HL-60 (cell line): ENCODE measurements around the gene ABHD2.

Experiments used
- DNase-seq, 2 experiments: peaks; one replicate each; pipeline ENCODE4 v3.0.0-alpha.2; 2010 to 2020; ENCODE audit warnings: low read depth in 1 of 2, low spot score in 1 of 2
- H3K27ac ChIP-seq: fragments of 250-450 bp; sonication (Bioruptor Pico); replicated peaks from 2 replicates; pipeline ENCODE4 v1.5.1; 2020; ENCODE audit warnings: mild to moderate bottlenecking, moderate library complexity
- H3K27me3 ChIP-seq: fragments of 250-450 bp; sonication (Bioruptor Pico); 2 replicates; pipeline ENCODE4 v1.5.1; 2021; ENCODE audit warnings: mild to moderate bottlenecking, moderate library complexity; ENCODE audit not compliant: insufficient read depth, poor library complexity, severe bottlenecking
- H3K4me3 ChIP-seq: replicated peaks from 2 replicates; pipeline ENCODE4 v1.5.1; 2011; ENCODE audit warnings: mild to moderate bottlenecking, control low read depth, low read length; ENCODE audit not compliant: insufficient read depth
- GABPA ChIP-seq: IDR thresholded peaks from 2 replicates; pipeline ENCODE4 v1.6.1; 2012; ENCODE audit warnings: low read depth
- POLR2AphosphoS5 ChIP-seq: IDR thresholded peaks from 2 replicates; pipeline ENCODE4 v1.6.1; 2012; ENCODE audit warnings: low read depth
- SPI1 ChIP-seq: IDR thresholded peaks from 2 replicates; pipeline ENCODE4 v1.6.1; 2012; ENCODE audit warnings: low read depth, mild to moderate bottlenecking, borderline replicate concordance
- TF ChIP-seq, protein P1 (sequence below): IDR thresholded peaks from one replicate; pipeline ENCODE4 v1.5.1; 2011; ENCODE audit warnings: low read length, control low read depth, inconsistent platforms; ENCODE audit not compliant: insufficient read depth
- TF ChIP-seq, protein P2 (sequence below): IDR thresholded peaks from 2 replicates; pipeline ENCODE4 v1.6.1; 2012; ENCODE audit warnings: low read depth; ENCODE audit not compliant: insufficient replicate concordance

Gene ABHD2

DNA sequence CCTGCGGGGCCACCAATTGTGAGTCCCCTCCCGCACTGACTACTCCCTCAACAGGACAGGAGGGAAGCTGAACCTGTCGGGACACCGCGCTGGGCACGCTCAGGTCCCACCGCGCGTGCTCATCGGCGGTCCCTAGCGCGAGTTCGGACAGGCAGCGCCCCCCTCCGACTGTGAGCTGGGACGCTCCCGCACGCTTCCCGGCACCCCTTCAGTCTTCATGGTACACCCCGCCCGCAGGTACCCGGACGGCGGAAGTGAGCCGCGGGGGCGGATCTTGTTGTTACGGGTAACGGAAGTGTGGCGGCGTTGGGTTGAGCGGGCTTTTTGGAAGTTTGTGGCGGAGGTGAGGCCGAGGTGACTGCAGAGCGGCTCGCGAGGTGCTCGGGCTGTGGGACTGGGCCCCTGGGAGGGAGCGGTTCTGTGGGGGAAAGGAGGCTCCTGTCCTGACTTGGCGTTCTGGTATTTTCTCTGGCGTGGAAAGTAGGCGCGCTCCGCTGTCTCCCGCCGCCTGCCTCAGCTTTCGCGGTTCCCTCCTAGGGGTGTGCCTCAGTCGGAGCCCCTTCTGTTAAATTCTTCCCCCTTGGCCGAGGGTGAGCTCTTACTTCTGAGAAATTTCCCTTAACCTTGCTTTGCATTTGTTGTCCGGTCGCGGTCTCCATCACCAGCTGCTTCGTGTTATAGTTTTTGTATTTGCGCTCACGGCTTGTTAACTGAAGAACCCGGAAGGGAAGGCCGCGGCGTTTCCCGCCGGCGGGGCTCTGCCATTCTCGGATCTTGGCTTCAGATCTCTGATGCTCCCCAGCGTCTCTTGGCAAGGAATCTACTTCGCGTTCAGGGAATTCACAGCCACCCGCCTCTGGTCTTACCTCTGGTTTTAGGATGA is 155.7 kb downstream of the ABHD2 start, which contains the start of gene FANCI:
Gene FANCI, plus strand, starts transcription at position 289 of the 883 bp plus-strand sequence. CDS start 3,669 bp downstream, outside the sequence.
- peak within 1 kb of the TSS; percentile 88 for H3K4me3 ChIP-seq
- no peaks in the 10 kb centered on the region for H3K27me3 ChIP-seq
- H3K27ac ChIP-seq, result peak within 1 kb of the TSS; percentile 87
- peak; percentile 61; the same call in 1 of the 2 replicates for TF ChIP-seq SPI1
- TF ChIP-seq POLR2AphosphoS5, result peak; percentile 67
- peak; percentile 89 for TF ChIP-seq GABPA
- TF ChIP-seq, protein P1, sequence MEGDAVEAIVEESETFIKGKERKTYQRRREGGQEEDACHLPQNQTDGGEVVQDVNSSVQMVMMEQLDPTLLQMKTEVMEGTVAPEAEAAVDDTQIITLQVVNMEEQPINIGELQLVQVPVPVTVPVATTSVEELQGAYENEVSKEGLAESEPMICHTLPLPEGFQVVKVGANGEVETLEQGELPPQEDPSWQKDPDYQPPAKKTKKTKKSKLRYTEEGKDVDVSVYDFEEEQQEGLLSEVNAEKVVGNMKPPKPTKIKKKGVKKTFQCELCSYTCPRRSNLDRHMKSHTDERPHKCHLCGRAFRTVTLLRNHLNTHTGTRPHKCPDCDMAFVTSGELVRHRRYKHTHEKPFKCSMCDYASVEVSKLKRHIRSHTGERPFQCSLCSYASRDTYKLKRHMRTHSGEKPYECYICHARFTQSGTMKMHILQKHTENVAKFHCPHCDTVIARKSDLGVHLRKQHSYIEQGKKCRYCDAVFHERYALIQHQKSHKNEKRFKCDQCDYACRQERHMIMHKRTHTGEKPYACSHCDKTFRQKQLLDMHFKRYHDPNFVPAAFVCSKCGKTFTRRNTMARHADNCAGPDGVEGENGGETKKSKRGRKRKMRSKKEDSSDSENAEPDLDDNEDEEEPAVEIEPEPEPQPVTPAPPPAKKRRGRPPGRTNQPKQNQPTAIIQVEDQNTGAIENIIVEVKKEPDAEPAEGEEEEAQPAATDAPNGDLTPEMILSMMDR, result peak; percentile 7
- TF ChIP-seq, protein P2, sequence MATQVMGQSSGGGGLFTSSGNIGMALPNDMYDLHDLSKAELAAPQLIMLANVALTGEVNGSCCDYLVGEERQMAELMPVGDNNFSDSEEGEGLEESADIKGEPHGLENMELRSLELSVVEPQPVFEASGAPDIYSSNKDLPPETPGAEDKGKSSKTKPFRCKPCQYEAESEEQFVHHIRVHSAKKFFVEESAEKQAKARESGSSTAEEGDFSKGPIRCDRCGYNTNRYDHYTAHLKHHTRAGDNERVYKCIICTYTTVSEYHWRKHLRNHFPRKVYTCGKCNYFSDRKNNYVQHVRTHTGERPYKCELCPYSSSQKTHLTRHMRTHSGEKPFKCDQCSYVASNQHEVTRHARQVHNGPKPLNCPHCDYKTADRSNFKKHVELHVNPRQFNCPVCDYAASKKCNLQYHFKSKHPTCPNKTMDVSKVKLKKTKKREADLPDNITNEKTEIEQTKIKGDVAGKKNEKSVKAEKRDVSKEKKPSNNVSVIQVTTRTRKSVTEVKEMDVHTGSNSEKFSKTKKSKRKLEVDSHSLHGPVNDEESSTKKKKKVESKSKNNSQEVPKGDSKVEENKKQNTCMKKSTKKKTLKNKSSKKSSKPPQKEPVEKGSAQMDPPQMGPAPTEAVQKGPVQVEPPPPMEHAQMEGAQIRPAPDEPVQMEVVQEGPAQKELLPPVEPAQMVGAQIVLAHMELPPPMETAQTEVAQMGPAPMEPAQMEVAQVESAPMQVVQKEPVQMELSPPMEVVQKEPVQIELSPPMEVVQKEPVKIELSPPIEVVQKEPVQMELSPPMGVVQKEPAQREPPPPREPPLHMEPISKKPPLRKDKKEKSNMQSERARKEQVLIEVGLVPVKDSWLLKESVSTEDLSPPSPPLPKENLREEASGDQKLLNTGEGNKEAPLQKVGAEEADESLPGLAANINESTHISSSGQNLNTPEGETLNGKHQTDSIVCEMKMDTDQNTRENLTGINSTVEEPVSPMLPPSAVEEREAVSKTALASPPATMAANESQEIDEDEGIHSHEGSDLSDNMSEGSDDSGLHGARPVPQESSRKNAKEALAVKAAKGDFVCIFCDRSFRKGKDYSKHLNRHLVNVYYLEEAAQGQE, result no peak
- DNase-seq, result peak; percentile 94 to 97

DNA sequence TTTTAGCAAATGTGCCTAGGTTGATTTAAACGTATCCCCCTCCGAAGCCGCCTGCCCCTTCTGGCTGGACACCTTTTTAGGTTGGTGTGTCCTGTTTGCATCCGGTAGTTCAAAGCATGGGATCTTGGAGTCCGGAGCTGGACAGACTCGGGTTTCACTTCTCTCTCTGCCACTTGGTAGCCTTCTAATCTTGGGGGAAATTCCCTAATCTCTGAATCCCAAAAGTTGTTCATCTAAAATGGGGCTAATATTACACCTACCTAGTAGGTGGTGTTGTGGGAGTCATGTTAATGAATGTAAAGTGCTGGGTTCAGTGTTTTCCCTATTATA is 156.3 kb downstream of the ABHD2 start:
- no peak for DNase-seq
- peak overlapping the region; percentile 87 for H3K27ac ChIP-seq
- peak overlapping the region; percentile 88 for H3K4me3 ChIP-seq
- no peaks in the 10 kb centered on the region for H3K27me3 ChIP-seq
- TF ChIP-seq GABPA, result no peak
- no peak for TF ChIP-seq SPI1
- no peak for TF ChIP-seq POLR2AphosphoS5
- TF ChIP-seq, protein P2, result no peak
- TF ChIP-seq, protein P1, result no peak

GRCh38 chr15:89247446-89247845 is 159.2 kb downstream of the ABHD2 start:
- H3K4me3 ChIP-seq, result no peak overlapping the region
- TF ChIP-seq, protein P1, result no peak
- TF ChIP-seq GABPA (no peak), POLR2AphosphoS5 (no peak), SPI1 (no peak)
- TF ChIP-seq, protein P2, result no peak
- no peak overlapping the region for H3K27ac ChIP-seq
- DNase-seq, result no peak
- H3K27me3 ChIP-seq, result no peaks in the 10 kb centered on the region
